HG02588 (cell line): Measurements from ENCODE around the gene PCMTD2.
A peak's percentile ranks its signal among the peaks of the same experiment; 100 is the strongest.
"Not testable (repeated sequence)": the region's sequence is repeated elsewhere in the genome, so short reads cannot be mapped to it uniquely, and the experiment has no call there.

Experiments
- ATAC-seq: cut with Tn5 transposase; IDR thresholded peaks from one replicate; pipeline ENCODE4 v1.9.1; 2021; ENCODE audit warnings: mild to moderate bottlenecking, moderate library complexity; ENCODE audit not compliant: unreplicated experiment

Gene PCMTD2

DNA sequence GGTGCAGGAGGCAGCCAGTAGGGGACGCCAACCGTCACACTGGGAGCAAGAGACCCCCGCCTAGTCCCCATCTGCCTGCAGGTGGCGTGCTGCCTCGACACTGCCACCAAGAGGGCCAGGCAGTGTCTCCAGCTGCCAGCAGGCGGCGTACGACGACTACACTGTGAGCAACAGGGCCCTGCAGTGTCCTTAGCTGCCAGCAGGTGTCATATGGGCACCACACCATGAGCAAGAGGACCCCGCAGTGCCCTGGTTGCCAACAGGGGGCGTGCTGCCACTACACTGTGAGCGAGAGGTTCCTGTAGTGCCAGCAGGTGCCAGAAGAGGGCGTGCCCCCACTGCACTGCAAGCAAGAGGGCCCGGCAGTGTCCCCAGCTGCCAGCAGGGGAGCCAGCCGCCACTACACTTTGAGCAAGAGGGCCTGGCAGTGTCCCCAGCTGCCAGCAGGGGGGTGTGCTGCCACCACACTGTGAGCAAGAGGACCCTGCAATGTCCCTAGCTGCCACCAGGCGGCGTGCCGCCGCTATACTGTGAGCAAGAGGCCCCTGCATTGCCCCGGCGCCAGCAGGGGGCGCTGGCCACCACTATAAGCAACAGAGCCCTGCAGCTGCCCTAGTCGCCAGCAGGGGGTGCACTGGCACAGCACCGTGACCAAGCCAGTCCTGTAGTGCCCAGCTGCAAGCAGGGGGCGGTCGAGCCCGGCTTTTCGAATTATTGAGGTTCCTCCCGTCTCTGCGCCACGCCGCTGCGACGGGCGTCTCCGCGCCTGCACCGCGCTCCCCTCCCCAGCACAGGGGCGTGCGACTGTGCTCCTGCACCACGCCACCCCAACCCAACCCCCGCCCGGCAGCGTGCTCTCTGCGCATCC, 30.3 kb downstream of the PCMTD2 start:
- peak; percentile 83 for ATAC-seq

DNA sequence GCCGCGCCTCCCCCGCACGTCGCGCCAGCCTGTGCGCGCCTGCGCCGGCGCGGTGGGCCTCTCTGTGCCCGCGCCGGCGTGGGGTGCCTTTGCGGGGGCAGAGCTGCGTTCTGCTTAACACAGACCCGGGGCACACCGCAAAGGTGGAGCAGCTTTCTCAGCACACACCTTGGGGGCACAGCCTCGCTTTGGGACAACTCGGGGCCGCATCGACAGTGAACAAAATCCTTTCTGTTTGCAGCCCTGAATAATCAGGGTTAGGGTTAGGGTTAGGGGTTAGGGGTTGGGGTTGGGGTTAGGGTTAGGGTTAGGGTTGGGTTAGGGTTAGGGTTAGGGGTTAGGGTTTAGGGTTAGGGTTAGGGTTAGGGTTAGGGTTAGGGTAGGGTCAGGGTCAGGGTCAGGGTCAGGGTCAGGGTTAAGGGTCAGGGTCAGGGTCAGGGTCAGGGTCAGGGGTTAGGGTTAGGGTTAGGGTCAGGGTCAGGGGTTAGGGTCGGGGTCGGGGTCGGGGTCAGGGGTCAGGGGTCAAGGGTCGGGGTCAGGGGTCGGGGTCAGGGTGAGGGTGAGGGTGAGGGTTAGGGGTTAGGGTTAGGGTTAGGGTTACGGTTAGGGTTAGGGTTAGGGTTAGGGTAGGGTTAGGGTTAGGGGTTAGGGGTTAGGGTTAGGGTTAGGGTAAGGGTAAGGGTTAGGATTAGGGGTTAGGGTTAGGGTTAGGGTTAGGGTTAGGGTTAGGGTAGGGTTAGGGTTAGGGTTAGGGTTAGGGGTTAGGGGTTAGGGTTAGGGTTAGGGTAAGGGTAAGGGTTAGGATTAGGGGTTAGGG, 31.1 kb downstream of the PCMTD2 start:
- not testable (repeated sequence) for ATAC-seq

DNA sequence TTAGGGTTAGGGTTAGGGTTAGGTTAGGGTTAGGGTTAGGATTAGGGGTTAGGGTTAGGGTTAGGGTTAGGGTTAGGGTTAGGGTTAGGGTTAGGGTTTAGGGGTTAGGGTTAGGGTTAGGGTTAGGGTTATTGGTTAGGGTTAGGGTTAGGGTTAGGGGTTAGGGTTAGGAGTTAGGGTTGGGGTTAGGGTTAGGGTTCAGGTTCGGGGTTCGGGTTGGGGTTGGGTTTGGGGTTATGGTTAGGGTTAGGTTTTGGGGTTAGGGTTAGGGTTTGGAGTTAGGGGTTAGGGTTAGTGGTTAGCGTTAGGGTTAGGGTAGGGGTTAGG, 31.7 kb downstream of the PCMTD2 start:
- not testable (repeated sequence) for ATAC-seq

DNA sequence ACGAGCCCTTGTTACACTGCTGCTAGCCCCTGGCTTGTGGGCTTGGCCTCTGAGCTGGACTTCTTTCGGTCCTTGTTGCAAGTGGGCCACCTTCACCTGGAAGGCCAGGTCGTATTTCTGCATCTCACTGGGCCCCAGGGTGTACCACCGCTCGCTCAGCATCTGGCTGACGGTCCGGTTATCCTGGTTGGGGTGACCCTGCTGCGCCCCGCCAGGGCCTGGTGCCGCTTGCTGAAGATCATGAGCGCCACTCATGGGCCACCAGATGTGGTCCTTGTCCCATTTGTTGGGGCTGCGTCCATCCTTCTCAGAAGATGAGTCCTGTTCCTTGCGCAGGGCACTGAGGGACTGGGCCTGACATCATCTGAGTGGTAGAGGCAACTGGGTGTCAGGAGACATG, 36.6 kb downstream of the PCMTD2 start:
- not testable (repeated sequence) for ATAC-seq

DNA sequence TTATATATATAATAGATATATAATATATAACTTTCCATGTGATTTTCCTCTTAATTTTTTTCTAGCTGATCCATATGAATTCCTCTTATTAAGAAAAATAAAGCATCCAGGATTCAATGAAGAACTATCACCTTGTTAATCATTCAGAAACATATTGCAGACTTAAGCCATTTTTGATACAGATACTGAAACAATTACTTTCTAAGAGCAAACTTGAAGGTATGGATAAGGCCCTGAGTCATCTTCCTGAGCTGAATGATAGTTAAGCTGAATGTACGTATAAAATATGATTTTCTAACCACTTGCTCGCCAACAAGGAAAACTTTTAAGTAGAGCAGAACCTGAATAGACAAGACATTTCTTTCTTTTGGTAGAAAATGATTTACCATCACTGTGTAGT, 47.5 kb downstream of the PCMTD2 start:
- ATAC-seq, result not testable (repeated sequence)

DNA sequence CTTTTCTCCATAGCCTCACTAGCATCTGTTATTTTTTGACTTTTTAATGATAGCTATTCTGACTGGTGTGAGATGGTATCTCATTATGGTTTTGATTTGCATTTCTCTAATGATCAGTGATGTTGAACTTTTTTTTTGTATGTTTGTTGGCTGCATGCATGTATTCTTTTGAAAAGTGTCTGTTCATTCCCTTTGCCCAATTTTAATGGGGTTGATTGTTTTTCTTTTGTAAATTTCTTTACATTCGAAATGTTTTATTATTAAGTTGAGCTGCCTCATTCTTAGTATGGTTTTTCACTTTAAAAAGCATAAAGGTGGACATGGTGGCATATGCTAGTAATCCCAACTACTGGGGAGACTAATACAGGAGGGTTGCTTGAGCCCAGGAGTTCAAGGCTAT, 58.2 kb downstream of the PCMTD2 start:
- ATAC-seq, result not testable (repeated sequence)

DNA sequence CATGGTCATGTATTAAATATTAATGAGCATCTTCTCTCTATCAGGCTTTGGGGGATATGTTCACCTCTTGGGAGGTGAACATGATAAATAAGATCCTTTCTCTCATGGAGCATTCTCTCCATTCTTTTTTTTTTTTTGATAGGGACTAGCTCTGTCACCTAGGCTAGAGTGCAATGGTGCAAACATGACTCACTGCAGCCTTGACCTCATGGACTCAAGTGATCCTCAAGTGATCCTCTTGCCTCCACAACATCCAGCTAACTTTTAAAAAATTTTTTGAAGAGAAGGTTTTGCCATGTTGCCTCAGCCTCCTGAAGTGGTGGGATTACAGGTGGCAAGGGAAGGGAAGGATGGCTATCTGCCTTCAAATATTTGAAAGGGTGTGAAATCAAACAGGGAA, 59.8 kb downstream of the PCMTD2 start:
- ATAC-seq, result not testable (repeated sequence)

DNA sequence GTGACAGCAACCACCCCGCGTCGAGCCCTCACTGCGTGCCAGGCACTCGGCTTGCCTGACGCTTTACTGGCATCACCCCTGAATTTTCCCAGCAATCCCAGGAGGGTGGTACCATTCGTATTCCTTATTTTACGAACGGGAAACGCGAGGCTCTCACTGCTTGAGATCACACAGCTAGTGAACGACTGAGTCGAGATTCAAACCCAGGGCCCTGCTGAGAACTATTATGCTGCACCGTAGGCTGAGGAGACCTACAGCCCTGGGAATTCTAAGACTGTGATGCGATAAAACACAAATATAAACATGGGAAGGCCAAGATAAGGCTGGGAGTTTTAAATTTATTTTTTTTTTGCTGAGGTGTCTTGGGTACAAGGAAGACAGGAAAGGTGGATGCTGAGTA, 60.3 kb downstream of the PCMTD2 start:
- ATAC-seq, result not testable (repeated sequence)

DNA sequence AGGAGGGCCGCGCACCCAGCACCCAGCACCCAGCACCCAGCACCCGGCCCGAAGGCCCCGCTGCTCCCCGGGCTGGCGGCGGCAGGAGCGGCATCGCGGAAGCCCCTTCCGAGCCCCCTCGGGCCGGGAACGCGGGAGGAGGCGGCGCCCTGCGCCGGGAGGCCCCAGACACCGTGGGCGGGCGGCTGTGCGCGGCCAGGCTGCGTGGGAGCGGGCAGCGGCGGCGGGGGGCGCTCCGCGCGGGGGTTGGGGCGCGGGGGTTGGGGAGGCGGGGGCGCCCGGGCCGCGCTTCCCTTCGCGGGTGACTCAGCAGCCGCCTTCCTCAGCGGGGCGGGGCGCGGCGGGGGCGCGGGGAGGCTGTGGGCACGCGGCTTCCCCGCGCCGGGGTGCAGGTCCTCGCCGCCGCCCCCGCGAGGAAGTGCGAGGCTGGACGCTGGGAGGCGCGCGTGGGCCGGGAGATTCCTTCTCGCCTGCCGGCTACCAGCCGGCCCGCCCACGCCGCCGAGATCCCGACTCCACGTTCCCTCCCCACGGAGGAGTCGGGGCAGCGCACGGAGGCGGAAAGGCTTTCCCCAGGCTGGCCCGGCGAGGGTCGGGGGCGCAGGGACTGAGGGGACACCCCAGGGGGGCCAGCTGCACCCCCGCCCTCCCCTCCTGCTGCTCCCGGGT, 61.0 kb downstream of the PCMTD2 start:
- ATAC-seq, result not testable (repeated sequence)

DNA sequence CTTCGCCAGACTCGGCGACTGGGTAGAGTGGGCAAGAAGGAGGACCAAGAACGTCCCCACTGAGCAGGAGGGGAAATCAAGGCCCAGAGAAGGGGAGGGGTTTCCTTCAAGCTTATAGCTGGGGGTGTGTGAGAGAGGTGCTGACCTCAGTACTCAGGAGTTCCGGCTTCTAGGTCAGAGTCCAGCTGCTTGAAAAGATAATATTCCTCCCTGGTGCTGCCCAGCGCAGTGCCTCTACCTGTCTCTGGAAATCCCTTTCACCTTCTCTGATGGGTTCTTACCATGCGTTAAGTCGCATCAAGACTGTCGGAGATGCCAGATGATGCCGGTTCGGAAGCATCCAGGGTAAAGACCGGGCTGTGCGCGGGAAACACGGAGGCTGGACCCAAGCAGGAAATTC, 61.8 kb downstream of the PCMTD2 start:
- ATAC-seq, result not testable (repeated sequence)

DNA sequence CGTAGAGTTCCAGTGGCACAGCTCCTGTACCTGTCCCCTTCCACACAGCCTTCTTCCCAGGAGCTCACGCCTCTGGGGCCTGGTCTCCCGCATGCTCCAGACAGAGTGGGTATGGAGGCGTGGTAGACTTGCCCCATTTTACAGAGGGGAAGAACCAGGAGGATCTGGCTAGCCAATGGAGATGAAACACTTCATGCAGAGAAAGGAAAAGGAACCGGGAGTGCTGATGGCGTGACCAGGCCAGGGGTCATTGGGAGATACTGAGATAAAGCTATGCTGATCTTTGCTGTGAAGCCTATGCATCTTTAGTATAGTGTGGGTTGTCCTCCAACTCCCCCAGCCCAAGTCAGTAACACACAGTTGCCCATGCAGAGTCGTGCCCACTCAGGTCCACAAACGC, 62.5 kb downstream of the PCMTD2 start:
- ATAC-seq, result not testable (repeated sequence)

DNA sequence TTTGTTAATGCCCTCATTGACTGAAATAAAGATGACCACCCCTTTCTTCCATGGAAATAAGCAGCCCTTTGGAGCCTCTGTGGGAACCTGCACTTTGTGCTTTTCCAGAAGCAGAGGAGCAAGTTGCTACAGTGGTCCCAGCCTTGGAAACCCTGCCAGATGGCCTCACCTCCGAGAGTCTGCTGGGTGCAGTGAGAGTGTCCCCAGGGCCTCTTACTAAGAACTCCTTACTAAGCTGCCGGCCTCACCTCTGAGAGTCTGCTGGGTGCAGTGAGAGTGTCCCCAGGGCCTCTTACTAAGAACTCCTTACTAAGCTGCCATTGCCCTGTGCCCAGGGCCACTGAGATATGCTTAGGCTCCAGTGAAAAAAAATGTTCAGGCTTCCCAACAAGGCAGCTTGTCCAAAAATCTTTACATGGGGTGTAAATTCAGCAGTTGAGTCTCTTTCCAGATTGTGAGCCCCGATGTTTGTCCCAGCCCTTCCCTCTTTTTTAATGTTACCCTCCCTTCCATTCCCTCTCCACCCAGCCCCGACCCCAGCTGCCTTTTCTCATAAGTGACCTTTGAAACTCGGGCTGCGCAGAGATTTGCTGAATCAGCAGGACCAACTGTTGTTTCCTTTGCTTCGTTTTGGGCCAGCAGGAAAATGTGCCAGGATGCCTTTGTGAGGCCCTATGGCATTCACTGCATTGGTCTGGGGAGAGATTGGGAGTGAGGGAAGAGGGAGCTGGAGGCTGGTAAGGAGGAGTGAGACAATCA, 66.7 kb downstream of the PCMTD2 start:
- not testable (repeated sequence) for ATAC-seq
